GM19035 (cell line): ENCODE measurements around the gene GATA6.
"Not testable (repeated sequence)": the region's sequence is repeated elsewhere in the genome, so short reads cannot be mapped to it uniquely, and the experiment has no call there.

ENCODE experiments used
- ATAC-seq: cut with Tn5 transposase; IDR thresholded peaks from one replicate; pipeline ENCODE4 v1.9.1; 2021; ENCODE audit not compliant: unreplicated experiment

Gene GATA6

DNA sequence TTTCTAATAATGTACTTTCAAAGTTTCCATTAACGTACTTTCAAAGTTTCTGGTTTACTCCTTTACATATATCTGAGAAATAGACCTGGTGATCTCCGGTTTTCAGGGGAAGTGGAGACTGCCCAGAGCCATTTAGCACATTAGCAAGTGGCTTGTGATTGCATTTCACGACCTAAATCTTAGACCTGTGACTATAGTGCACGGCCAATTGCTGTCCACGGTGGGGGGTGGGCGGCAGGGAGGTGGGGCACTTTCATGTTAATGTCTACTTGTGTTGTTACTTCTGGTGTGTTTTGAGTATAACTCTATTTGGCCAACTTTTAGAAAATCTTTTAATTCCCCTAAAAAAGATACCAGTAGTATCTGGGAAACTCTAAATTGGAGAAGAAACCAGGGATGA lies 11.3 kb downstream of the GATA6 start:
- ATAC-seq, result no peak

DNA sequence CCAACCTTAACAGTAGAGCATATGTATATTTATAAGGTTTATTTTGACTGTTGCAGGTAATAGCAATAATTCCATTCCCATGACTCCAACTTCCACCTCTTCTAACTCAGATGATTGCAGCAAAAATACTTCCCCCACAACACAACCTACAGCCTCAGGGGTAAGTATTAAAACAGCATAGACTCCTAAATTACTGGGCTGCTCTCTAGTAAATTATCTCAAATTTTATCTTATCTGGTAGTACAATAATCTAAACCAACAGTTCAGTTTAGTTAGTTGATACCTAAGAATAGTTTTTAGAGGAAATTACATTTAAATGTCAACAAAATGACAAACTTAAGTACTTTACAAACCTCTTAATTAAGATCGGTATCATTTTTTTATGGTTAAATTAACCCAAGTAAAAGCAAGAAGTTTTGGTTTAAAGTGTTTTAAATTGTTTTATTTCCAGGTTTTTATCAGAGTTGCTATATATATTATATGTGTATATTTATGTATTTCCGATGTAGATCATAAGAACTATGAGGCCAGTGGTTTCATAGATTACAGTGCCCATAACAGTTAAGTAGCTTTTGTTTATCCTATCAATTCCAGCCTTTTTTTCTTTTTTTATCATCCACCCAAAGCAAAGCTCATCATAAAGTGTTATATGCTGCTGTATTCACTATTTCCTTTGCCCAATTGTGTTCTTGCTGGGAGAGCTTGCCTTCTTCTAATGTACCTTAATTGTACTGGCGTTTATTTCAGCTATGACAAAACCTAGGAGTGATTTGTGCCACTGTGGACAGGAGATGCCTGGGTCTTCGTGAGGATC lies 13.7 kb downstream of the GATA6 start:
- no peak for ATAC-seq

DNA sequence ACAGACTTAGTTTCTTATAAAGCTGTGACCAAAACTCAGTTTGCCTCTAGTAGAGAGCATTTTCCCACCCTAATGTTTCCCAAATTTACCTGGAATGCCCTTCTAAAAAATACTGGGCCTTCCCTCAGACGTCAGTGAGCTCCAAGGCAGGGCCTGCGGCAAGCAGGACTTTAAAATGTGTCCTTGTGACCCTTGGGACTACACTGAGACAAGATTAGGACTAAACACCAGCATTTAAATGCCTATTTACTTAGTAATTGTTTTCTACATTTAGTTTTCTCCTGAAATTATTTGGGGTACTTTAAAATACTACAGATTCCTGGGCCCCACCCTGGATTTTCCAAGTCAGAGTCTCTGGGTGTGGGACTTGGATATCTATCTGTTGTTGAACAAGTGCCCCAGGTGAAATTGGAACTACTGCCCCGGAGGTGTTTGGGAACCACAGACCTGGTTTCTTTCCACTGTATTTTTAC lies 14.3 kb downstream of the GATA6 start:
- no peak for ATAC-seq

DNA sequence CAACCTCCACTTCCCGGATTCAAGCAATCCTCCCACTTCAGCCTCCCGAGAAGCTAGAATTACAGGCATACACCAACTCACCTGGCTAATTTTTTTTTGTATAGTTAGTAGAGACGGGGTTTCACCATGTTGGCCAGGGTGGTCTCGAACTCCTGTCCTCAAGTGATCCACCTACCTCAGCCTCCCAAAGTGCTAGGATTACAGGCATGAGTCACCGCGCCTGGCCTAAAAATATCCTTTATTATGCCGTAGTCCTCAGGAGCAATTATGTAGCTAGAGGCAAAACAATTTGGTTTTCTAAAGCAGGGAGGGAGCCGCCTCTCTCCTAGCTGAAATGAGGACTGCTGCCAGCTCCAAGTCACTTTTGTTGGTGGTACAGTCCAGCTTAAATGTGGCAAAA lies 15.2 kb downstream of the GATA6 start:
- not testable (repeated sequence) for ATAC-seq

DNA sequence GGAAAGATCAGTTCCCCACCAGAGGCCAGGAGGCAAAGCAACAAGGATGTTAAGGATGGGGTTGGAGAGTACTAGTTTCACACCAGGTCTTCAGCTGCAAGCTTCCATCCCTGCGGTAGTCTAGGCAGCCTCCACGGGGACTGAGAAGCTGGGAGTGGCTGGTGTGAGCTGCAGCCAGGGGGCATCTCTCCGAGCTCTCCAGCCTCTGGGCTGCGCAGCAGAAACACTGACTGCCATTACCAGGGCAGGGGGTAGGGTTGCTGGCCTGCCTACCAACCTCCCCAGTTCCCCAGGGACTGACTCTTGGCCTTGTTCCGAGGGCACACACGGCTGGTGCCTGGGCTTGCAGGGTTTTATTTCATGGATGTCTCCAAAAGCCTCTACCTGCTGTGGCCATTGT lies 15.9 kb downstream of the GATA6 start:
- no peak for ATAC-seq

DNA sequence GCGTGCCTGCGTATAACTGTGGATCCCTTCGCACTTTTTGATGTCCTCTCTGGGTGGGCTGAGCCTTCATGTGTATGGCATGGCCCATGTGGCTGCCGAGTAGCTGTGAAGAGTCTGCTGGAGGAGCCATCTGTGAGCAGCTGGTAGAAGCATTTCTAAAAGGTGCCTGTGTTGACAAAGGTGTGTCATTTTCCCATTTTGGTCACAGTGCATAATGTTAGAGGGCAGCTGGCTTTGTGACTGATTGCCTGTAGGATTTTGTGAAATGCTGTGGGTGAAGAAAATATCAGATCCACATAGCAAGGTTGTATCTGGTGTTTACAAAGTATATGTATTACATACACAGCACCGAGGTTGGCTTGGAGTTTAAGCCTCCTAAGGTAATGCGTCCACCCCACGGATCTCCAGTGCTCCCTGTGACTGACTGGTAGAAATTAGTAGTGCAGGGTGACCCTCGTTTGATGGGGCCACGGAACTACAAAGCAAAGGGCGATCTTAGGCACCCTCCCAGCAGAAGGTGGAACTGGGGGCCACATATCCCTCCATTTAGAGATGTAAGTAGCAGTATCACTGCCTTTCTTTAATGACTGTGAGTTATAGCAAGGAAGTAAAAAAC lies 16.5 kb downstream of the GATA6 start:
- no peak for ATAC-seq

DNA sequence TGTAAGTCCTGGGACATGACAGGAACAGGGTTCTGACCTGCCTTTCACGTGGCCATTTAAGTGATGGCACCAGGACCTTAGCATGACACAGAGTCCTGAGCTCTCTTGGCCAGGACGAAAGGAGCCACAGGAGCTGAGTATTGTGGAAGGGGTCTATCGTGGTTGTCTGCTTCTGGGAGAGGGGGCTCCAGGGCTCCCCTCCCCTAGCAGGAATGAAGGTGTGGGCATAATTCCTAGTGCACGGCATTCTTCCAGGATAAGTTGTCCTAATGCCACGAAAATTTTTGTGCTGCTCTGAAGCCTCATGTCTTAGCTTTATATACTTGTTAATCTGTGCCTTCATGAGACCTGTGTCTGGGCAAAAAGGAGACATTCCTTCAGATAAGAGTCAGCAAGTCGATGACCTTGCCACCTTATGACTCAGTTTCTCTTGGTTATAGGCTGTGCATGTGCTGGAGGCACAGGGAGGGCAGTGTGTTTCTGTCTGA lies 17.1 kb downstream of the GATA6 start:
- no peak for ATAC-seq

DNA sequence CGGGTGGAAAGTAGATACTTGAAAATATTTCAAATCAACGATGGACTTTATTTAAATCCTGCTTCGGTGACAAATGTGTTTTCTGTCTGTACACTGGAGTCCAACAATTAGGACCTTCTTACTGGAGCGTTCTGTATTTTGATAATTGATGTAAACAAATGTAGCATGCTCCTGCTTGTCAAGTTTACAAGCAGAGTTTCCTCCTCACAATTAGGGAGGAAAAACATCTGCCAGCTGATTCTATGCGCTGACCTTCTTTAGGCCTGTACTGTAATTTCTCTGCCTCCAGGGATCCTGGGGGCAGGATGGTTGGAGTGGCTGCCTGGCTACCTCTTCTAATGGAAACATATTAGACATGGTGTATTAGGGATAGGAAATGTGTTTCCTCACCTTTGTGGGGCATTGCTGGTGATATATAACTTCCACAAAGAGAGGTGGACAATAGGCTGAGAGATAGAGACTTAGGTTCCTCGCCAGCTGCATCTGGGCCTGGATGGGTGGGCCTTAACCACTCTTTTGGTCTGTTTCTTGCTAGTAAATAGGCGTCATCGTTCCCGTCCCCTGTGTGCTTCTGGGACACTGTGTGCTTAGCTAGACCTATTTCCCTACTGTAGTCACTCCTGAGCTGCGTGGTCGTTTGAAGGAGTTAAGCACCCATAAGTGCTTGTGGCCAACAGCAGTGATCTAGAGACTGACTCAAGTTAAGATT lies 19.3 kb downstream of the GATA6 start:
- ATAC-seq, result no peak

DNA sequence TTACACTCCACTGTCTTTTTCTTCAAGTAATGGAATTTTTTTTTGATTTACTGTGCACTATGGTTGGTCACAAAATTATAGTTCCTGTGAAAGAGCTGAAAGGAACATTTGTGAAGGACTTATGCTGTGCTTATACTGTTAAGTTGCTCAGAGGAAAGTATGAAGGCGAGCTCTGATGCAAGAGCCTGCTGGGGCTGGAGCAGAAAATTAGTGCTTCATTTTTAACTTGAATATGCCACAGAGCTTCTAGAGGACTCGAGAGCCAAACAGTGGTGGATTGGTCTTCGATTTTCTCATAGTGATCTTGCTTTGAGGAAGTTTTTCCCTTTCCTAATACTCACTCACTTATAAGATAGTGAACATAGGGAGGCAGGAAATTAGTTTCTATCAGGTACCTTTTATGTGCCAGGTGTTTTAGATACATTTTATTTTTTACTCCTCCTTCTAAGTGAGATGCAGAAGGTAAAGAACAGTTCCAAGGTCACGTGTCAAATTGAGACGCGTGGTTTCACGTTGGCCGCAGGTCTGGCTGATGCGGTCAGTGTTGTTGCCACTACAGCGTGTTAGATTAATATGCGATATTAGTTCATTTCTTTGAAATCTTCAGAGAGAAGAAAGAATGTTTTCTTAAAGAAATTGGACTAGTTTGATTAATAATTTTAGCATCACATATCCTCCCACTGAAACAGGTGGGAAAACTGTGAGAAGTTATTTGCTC lies 20.2 kb downstream of the GATA6 start:
- ATAC-seq, result no peak

DNA sequence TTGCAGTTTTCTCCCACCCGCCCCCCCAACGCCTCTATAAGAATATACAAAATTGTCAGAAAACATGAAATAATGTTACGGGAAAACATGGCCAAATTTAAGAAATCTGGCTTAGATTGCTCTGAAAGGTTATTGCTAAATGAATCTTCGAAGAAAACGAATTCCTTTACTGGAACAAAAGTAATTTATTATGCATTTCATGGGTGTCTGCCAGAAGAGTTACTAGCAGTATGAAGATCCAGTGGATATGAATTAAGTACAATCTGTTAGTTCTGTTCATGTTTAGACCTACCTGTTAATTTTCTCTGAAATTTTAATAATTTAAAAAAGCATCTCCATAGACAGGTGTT lies 21.9 kb downstream of the GATA6 start:
- no peak for ATAC-seq

DNA sequence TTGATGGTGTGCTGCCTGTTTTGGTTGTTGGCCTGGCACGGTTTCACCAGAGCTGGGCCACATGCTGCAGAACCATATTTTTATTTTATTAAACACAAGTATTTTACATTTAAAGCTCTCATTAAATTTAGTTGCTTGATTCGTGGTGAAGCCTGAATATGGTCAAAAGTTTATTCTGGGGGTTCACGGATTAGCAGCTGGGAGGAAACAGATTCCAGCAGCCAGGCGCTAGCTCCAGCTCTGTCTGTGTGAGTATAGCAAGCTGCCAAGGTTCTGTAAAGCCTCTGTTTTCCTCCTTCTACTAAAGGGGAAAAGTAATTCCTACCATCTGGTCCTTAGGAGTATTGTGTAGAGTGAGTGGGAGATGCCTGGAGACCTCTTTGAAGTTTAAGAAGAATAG lies 22.5 kb downstream of the GATA6 start:
- no peak for ATAC-seq

DNA sequence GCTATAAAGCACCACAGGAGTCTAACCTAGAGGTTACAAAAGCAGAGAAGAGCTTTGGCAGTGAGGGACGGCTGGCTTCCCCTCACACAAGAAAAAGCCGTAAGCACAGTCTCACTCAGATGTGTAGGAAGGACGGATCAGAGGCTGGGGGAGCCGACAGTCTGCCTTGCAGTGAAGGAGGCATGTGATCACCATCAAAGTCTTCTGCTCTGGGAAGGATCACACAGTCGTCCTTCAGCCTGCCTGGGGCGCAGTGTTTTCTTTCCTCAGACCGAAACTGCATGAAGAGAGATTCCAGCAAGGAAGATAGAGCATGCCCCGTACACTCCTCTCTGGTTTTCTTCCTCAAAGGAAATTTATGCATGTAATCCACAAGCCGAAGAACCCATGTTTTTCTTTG lies 24.1 kb downstream of the GATA6 start:
- no peak for ATAC-seq

DNA sequence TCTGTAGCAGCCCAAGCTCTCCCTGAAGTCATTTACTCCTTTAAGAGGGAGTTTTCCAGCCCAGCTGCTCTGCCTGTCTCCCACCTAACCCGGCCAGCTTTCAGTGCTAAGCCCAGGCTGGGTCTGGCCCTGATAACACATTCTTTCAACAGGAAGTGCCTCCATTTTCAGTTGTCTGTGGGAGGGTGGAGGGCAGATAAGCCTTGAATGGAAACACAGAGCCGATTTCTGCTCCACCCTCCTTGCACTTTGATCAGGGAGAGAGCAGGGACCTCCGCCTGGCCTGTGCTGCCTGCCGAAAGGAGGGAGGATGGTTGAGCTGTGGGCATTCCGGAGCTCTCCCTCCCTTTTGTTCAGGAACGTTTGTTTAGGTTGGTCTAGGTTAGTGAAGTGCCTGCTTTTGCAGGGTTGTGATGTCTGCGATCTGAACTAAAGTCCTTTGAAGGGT lies 24.8 kb downstream of the GATA6 start:
- no peak for ATAC-seq

DNA sequence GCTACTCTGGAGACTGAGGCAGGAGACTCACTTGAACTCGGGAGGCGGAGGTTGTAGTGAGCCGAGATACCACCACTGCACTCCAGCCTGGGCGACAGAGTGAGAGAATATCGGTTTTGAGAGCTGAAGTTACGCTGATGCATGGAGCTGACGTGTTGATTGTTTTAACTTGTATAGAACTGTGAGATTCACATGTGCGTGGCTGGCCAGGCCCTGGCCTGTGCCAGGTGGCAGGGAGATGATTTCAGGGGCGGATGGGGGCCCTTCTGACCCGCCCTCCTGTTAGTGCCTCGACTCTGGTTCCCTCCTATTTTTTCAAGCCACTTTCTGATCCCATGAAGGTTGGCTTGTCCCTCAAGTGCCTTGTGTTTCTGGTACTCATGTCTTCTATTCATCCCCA lies 25.7 kb downstream of the GATA6 start:
- ATAC-seq, result no peak

DNA sequence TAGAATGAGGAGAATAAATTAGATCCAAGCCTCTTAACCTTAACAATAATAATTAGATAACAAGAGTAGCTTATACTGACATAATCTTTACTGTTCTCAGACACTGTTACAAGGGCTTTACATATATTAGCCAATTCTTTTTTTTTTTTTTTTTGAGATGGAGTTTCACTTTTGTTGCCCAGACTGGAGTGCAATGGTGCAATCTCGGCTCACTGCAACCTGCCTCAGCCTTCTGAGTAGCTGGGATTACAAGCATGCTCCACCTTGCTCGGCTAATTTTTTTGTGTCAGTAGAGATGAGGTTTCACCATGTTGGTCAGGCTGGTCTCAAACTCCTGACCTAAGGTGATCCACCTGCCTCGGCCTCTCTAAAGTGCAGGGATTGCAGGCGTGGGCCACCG lies 27.6 kb downstream of the GATA6 start:
- not testable (repeated sequence) for ATAC-seq

DNA sequence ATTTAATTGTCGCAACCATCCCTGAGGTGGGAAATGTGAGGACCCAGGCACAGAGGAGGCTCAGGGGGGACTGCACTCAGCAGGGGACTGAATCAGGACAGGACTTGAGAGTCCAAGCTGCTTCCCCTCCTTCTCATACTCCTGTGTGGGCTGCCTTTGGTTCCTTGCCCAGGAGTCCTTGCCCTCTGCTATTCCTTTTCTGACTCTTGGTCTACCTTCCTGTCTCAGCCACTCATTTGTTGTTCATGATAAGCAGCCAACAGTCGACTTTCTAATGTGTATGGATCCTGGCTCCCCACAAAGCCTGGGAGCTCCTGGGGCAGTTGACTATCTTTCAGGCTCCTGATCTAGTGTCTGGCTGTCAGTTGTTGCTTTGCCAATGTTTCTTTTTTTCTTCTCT lies 28.3 kb downstream of the GATA6 start:
- ATAC-seq, result no peak

DNA sequence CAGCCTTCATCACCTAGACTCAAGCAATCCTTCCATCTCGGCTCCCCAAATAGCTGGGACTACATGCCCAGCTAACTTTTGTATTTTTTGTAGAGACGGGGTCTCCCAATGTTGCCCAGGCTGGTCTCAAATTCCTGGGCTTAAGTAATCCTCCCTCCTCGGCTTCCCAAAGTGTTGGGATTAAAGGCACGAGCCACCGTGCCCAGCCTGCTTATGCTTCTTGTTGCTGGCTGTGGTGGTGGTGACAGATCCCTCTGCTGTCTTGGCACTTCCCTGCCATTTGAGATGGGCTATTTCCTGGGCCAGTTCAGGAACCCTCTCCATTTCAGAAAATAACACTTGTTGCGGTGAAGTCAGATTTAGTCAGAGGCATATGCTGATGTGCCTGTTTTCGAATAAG lies 28.8 kb downstream of the GATA6 start:
- ATAC-seq, result no peak

DNA sequence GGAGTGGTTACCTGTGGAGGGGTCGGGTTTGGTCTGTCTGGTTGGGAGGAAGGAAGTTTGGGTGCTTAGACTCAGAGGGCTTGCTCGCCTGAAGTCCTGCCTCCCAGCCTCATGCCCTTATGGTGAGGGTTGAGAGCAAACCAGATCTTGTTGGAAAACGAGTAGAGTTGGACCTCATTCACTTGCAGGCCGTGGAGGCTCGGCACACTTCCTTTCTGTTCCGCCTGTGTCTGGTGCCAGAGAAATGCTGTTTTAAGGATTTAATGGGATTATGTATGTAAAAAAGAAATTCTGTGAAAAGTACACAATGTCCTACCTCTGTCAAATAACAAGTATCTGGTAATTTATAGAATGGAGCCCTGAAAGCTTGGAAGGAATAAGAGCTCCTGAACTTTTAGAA lies 29.6 kb downstream of the GATA6 start:
- no peak for ATAC-seq

DNA sequence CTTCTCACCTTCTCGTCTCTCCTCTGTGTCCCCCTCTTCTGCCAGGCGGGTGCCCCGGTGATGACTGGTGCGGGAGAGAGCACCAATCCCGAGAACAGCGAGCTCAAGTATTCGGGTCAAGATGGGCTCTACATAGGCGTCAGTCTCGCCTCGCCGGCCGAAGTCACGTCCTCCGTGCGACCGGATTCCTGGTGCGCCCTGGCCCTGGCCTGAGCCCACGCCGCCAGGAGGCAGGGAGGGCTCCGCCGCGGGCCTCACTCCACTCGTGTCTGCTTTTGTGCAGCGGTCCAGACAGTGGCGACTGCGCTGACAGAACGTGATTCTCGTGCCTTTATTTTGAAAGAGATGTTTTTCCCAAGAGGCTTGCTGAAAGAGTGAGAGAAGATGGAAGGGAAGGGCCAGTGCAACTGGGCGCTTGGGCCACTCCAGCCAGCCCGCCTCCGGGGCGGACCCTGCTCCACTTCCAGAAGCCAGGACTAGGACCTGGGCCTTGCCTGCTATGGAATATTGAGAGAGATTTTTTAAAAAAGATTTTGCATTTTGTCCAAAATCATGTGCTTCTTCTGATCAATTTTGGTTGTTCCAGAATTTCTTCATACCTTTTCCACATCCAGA lies 31.3 kb downstream of the GATA6 start:
- no peak for ATAC-seq

DNA sequence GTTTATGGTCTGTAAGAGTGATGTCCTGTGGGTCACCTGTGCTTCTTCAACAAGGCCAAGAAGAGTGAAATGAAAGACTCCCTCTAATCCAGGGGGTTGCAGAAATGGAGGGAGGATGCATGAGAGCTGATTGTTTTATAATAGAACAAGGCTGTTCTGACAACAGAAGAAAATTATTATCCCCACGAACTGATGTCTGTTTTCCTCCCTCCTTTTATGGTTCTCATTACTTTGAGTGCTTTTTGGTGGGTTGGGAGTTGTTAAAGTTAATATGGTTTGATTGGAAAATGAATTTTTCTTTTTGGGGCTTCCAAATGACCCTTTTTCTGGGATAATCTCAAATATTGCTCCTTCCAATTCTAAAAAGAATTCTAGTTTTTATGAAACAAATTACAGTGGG lies 33.6 kb downstream of the GATA6 start:
- ATAC-seq, result no peak
